Measurements from ENCODE around the gene NAA11. TPM values are rescaled to one million over a fixed set of nuclear protein-coding genes. Genes with fewer than 3 reads are reported as not detected.

Gene NAA11
- polyA plus RNA-seq (2013, experiment 1 of 2), result not detected
- polyA plus RNA-seq (2013, experiment 2 of 2), result not detected

DNA sequence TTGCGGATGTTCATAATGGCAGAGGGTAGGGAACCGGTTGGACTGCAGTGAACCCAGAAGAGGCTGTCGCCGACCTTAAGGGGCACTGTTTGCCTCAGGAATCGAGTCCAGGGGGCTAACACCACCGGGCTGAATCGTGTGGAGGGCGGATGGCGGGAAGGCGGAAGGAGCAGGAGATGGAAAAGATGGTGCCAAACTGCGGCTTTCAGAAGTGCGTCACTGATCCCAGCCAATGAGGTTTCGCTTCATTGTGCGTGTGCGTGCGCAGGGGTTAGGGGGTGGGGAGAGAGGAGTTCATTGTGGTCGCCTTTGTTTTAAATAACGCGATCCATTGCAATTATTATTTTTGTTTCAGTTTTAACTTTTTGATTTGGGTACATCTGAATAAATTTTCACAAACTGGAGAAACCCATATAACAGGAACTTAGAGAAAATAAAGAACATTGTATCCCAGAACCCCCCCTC is at the start of gene NAA11:
Gene NAA11 (minus strand): TSS at position 198 of the 465 bp plus-strand sequence. CDS start 184 bp downstream, at position 14.
- H3K4me3 ChIP-seq (ENCODE audit: low read length), result no peak within 1 kb of the TSS
- WGBS, result 92% methylated on average over 19 of the region's 19 CpGs
- H3K9me3 ChIP-seq (ENCODE audit: insufficient read depth, low read depth, low read length), result no peaks in the 10 kb centered on the region

GRCh38 chr4:79370026-79370425 is 44.2 kb upstream of the NAA11 start:
- Histone ChIP-seq H3K9ac (ENCODE audit: low read depth, low read length) (no peak overlapping the region), H3K4me3 (ENCODE audit: low read length) (no peak overlapping the region), H3K27me3 (ENCODE audit: insufficient read depth, low read length) (no peaks in the 10 kb centered on the region), H3K36me3 (ENCODE audit: insufficient read depth, low read length) (no peaks in the 10 kb centered on the region), H3K9me3 (ENCODE audit: insufficient read depth, low read depth, low read length) (no peaks in the 10 kb centered on the region), H3K4me1 (ENCODE audit: insufficient read depth, low read length) (no peaks in the 10 kb centered on the region), H3K27ac (ENCODE audit: low read depth, low read length) (no peak overlapping the region)
- 92% methylated on average over 2 of the region's 2 CpGs for WGBS

More for the DNA sequence above, at the start of gene NAA11:
- Histone ChIP-seq H3K27me3 (ENCODE audit: insufficient read depth, low read length) (no peaks in the 10 kb centered on the region), H3K27ac (ENCODE audit: low read depth, low read length) (no peak within 1 kb of the TSS), H3K9ac (ENCODE audit: low read depth, low read length) (no peak within 1 kb of the TSS), H3K4me1 (ENCODE audit: insufficient read depth, low read length) (no peaks in the 10 kb centered on the region), H3K36me3 (ENCODE audit: insufficient read depth, low read length) (no peaks in the 10 kb centered on the region)

GRCh38 chr4:79367096-79367495 is 41.2 kb upstream of the NAA11 start:
- Histone ChIP-seq H3K4me3 (ENCODE audit: low read length) (no peak overlapping the region), H3K27ac (ENCODE audit: low read depth, low read length) (no peak overlapping the region), H3K4me1 (ENCODE audit: insufficient read depth, low read length) (no peaks in the 10 kb centered on the region), H3K9me3 (ENCODE audit: insufficient read depth, low read depth, low read length) (no peaks in the 10 kb centered on the region), H3K9ac (ENCODE audit: low read depth, low read length) (no peak overlapping the region), H3K36me3 (ENCODE audit: insufficient read depth, low read length) (no peaks in the 10 kb centered on the region), H3K27me3 (ENCODE audit: insufficient read depth, low read length) (no peaks in the 10 kb centered on the region)
- no CpG with 5 or more reads among the region's 2 CpGs for WGBS

DNA sequence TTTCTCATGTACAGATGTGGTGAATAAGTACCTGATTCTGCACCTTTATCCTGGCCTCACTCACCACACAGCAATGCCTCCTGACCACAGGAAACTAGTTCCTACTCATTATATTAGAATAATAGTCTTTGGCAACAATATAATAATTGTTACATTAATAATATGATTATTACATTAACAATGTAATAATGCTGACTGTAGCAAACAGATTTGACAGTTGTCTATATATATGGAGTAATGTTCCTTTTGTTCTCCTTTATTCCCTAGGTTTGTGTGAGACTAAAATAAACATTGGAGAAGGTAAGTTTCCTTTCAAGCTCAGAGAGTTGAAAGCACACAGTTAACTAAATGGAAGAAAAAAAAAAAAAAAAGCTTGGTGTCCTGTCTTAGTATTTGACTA is 40.6 kb upstream of the NAA11 start:
- no peaks in the 10 kb centered on the region for H3K27me3 ChIP-seq (ENCODE audit: insufficient read depth, low read length)
- H3K4me1 ChIP-seq (ENCODE audit: insufficient read depth, low read length), result no peaks in the 10 kb centered on the region
- no peak overlapping the region for H3K27ac ChIP-seq (ENCODE audit: low read depth, low read length)
- no peaks in the 10 kb centered on the region for H3K36me3 ChIP-seq (ENCODE audit: insufficient read depth, low read length)
- H3K4me3 ChIP-seq (ENCODE audit: low read length), result no peak overlapping the region
- H3K9ac ChIP-seq (ENCODE audit: low read depth, low read length), result no peak overlapping the region
- no peaks in the 10 kb centered on the region for H3K9me3 ChIP-seq (ENCODE audit: insufficient read depth, low read depth, low read length)

DNA sequence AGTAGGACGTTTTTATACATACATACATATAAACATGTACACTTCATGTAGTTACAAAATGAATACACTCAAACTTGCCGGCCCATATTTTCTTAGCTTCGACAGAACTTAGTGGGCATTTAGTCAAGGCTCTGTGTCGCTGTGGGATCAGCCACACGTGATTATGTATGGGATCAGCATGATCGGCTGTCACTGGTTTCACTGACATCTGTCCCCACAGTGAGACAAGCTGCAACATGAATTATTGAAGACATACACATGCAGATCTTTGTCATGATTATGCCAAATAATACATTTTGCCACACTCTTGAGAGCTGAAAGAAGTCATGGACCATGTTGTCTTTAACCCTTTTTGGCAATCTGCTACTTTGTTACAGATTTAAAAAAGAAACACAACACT is 38.2 kb upstream of the NAA11 start:
- Histone ChIP-seq H3K9ac (ENCODE audit: low read depth, low read length) (no peak overlapping the region), H3K27ac (ENCODE audit: low read depth, low read length) (no peak overlapping the region), H3K36me3 (ENCODE audit: insufficient read depth, low read length) (no peaks in the 10 kb centered on the region), H3K9me3 (ENCODE audit: insufficient read depth, low read depth, low read length) (no peaks in the 10 kb centered on the region), H3K4me1 (ENCODE audit: insufficient read depth, low read length) (no peaks in the 10 kb centered on the region), H3K27me3 (ENCODE audit: insufficient read depth, low read length) (no peaks in the 10 kb centered on the region), H3K4me3 (ENCODE audit: low read length) (no peak overlapping the region)
- WGBS, result 91% methylated on average over 5 of the region's 6 CpGs

- no peaks in the 10 kb centered on the region for H3K27me3 ChIP-seq (ENCODE audit: insufficient read depth, low read length)
- H3K9ac ChIP-seq (ENCODE audit: low read depth, low read length), result no peak overlapping the region
- H3K9me3 ChIP-seq (ENCODE audit: insufficient read depth, low read depth, low read length), result no peaks in the 10 kb centered on the region
- H3K4me1 ChIP-seq (ENCODE audit: insufficient read depth, low read length), result no peaks in the 10 kb centered on the region
- H3K36me3 ChIP-seq (ENCODE audit: insufficient read depth, low read length), result no peaks in the 10 kb centered on the region
- WGBS, result 95% methylated on average over 4 of the region's 4 CpGs
- no peak overlapping the region for H3K27ac ChIP-seq (ENCODE audit: low read depth, low read length)
- H3K4me3 ChIP-seq (ENCODE audit: low read length), result no peak overlapping the region
Measured at GRCh38 chr4:79362626-79363025, 36.8 kb upstream of the NAA11 start.

GRCh38 chr4:79360006-79360405 is 34.1 kb upstream of the NAA11 start:
- Histone ChIP-seq H3K4me1 (ENCODE audit: insufficient read depth, low read length) (no peaks in the 10 kb centered on the region), H3K9me3 (ENCODE audit: insufficient read depth, low read depth, low read length) (no peaks in the 10 kb centered on the region), H3K9ac (ENCODE audit: low read depth, low read length) (no peak overlapping the region), H3K4me3 (ENCODE audit: low read length) (no peak overlapping the region), H3K36me3 (ENCODE audit: insufficient read depth, low read length) (no peaks in the 10 kb centered on the region), H3K27ac (ENCODE audit: low read depth, low read length) (no peak overlapping the region), H3K27me3 (ENCODE audit: insufficient read depth, low read length) (no peaks in the 10 kb centered on the region)

GRCh38 chr4:79358438-79358837 is 32.6 kb upstream of the NAA11 start:
- Histone ChIP-seq H3K27ac (ENCODE audit: low read depth, low read length) (no peak overlapping the region), H3K27me3 (ENCODE audit: insufficient read depth, low read length) (no peaks in the 10 kb centered on the region), H3K36me3 (ENCODE audit: insufficient read depth, low read length) (no peaks in the 10 kb centered on the region), H3K9ac (ENCODE audit: low read depth, low read length) (no peak overlapping the region), H3K4me3 (ENCODE audit: low read length) (no peak overlapping the region), H3K9me3 (ENCODE audit: insufficient read depth, low read depth, low read length) (no peaks in the 10 kb centered on the region), H3K4me1 (ENCODE audit: insufficient read depth, low read length) (no peaks in the 10 kb centered on the region)
- 80% methylated on average over 1 of the region's 1 CpG for WGBS

DNA sequence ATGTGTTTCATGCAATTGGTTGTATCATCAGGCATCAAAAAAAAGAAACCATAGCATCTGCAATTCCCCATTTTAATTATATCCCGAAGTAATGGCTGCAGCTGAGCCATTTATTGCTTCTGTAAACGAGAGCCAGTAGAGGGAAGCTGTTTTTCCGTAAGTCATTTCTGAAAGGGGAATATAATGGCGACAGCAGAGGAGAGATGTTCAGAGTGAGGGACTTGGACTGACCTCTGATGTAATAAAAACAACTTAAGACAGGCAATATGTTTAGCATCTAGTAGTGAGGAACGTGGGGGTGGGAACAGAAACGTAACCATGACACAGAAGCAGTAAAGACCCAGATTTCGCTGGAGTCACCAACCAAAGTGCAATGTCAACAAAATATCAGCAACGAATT is 31.5 kb upstream of the NAA11 start:
- Histone ChIP-seq H3K9me3 (ENCODE audit: insufficient read depth, low read depth, low read length) (no peaks in the 10 kb centered on the region), H3K4me1 (ENCODE audit: insufficient read depth, low read length) (no peaks in the 10 kb centered on the region), H3K27ac (ENCODE audit: low read depth, low read length) (no peak overlapping the region), H3K9ac (ENCODE audit: low read depth, low read length) (no peak overlapping the region), H3K4me3 (ENCODE audit: low read length) (no peak overlapping the region), H3K36me3 (ENCODE audit: insufficient read depth, low read length) (no peaks in the 10 kb centered on the region), H3K27me3 (ENCODE audit: insufficient read depth, low read length) (no peaks in the 10 kb centered on the region)
- WGBS, result 95% methylated on average over 7 of the region's 8 CpGs

- Histone ChIP-seq H3K9me3 (ENCODE audit: insufficient read depth, low read depth, low read length) (0 out of 2 replicates have a peak, but pooled peaks cover 4% of the 10 kb centered on the region), H3K9ac (ENCODE audit: low read depth, low read length) (no peak overlapping the region)
- WGBS, result 83% methylated on average over 1 of the region's 1 CpG
Measured at GRCh38 chr4:79353075-79353474, 27.2 kb upstream of the NAA11 start.

DNA sequence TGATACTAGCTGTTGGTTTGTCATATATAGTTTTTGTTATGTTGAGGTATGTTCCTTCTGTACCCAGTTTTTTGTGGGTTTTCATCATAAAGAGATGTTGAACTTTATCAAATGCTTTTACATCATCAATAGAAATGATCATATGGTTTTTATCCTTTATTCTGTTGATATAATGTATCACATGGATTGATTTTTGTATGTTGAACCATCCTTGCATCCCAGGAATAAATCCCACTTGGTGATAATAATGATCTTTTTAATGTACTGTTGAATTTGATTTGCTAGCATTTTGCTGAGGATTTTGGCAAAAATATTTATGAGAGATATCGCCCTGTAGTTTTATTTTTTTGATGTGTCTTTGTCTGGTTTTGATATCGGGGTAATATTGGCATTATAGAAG is 22.5 kb upstream of the NAA11 start:
- WGBS, result 83% methylated on average over 2 of the region's 2 CpGs
- no peak overlapping the region for H3K27ac ChIP-seq (ENCODE audit: low read depth, low read length)
- H3K4me3 ChIP-seq (ENCODE audit: low read length), result no peak overlapping the region

More at GRCh38 chr4:79353075-79353474, 27.2 kb upstream of the NAA11 start:
- Histone ChIP-seq H3K27me3 (ENCODE audit: insufficient read depth, low read length) (no peaks in the 10 kb centered on the region), H3K4me3 (ENCODE audit: low read length) (no peak overlapping the region), H3K4me1 (ENCODE audit: insufficient read depth, low read length) (no peaks in the 10 kb centered on the region), H3K27ac (ENCODE audit: low read depth, low read length) (no peak overlapping the region), H3K36me3 (ENCODE audit: insufficient read depth, low read length) (no peaks in the 10 kb centered on the region)

More for the DNA sequence above, 22.5 kb upstream of the NAA11 start:
- Histone ChIP-seq H3K36me3 (ENCODE audit: insufficient read depth, low read length) (no peaks in the 10 kb centered on the region), H3K9me3 (ENCODE audit: insufficient read depth, low read depth, low read length) (peaks cover 8% of the 10 kb centered on the region; the same call in 1 of the 2 replicates), H3K9ac (ENCODE audit: low read depth, low read length) (no peak overlapping the region), H3K4me1 (ENCODE audit: insufficient read depth, low read length) (no peaks in the 10 kb centered on the region), H3K27me3 (ENCODE audit: insufficient read depth, low read length) (no peaks in the 10 kb centered on the region)

All from HUES64 (cell line).